Stimulated activated CD8-positive, alpha-beta memory T cell treated with anti-CD3 and anti-CD28 coated beads, Interleukin-2, amount 100 ng/mL, for 1 hour (primary cell): ENCODE data around the gene MRPL10.

Experiments
- DNase-seq, 2 donors: peaks; one replicate each; pipeline ENCODE4 v3.0.0-alpha.2; 2020; ENCODE audit warnings: low read depth in 2 of 2

MRPL10 gene

DNA sequence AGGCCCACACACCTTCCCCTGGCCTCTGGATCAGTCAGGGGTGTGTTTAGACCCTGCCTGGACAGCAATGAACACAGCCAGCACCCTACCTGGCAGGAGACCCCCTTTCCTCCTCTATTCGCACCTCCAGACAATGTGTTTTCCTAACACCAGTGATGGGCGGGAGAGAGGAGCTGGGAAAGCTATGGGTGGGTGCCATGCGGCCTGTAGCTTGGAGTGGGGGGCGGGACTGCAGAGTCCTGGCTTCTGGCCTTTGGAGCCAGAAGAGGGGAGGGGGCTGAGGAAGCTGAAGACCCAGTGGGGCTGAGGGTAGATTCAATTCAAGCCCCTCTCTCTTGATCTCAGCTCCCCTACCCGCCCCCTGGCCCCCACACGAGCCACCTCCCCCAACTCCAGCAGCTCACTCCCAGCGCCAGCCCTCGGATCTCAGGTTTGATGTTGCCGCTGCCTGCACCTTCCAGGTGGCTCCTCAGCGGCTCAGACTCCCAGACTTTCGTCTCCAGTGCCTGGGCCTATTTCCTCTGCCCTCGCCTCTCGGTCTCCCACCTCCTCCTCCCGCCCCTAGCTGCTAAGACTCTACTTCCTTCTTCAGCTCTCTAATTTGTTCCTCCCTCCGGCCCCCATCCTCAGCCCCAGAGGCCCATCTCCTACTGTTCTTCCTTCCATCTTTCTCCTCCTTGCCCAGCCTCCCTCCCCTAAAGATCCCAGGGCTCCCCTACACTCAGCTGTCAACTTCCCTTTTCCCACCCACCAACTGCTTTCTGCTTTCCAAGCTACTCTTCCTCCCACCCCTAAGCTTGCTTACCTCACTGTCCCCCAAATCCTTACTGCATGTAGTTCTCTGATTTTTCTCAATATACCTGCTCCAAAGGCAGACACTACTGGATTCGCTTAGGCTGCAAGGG, 26.5 kb upstream of the MRPL10 start:
- DNase-seq = no peak

GRCh38 chr17:47856830-47857229, 25.5 kb upstream of the MRPL10 start:
- no peak for DNase-seq

GRCh38 chr17:47855737-47856136, 24.4 kb upstream of the MRPL10 start:
- DNase-seq = no peak

GRCh38 chr17:47853616-47854015, 22.3 kb upstream of the MRPL10 start:
- no peak for DNase-seq

DNA sequence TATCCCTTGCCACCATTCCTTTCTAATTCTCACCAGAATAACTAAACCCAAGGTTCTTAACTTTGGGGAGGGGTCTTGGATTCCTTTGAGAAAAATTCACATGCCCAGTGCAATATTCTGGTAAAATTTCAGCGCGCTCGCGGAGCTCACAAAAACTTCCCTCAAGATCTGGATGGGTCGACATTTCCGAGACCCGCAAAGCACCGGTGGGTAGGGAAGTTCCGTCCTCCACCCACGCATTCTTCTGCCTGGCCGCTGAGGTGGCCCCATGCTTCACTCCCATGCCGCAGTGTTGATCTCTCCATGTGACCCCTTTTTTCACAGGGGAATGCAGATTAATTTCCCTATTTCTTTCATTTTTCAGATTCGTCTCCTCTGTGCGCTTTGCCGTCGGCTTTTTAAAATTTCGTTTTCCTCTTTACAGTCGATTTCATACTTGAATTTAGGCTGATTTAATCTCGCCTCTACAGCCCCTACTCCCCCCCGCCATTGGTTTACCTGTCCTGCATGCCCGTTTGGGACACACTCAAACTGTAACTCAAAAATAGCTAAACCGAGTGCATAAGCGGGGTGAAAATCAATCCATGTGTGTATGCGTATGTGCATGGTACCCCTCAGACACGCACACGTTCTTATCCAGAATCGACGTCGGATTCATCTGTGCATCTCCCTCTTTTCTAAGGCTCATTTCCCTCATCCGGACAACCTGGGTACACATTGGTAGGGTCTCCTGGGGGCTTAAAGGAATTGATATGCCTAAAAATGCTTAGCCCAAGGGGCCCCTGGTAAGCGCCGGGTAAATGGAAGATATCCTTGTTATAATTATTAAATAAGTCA, 21.0 kb upstream of the MRPL10 start:
- no peak for DNase-seq

DNA sequence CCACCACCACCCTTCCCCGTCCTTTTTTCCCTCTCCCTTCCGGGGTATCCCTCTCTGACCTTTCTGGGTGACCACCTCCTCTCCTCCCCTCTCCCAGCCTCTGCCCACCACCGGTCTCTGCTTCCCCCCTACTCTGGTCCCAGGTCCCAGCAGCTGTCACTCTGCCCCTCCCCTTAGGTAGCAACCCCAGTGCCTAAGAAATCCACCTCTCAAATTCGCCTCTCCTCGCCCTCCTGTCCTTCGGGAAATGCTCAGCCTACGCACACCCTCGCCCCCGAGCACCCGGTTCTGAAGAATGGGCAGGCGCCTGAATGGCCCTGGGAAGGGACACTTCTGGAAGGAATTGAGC, 20.4 kb upstream of the MRPL10 start:
- DNase-seq = no peak

- DNase-seq = peak; percentile 36 to 53
Observed at GRCh38 chr17:47850692-47851573, 19.6 kb upstream of the MRPL10 start, which contains the start of gene SP6. Gene SP6, minus strand, starts transcription at chr17:47851163. Its CDS starts 2,734 bp downstream, at chr17:47848429.

GRCh38 chr17:47850373-47850691, 19.0 kb upstream of the MRPL10 start:
- DNase-seq = no peak

DNA sequence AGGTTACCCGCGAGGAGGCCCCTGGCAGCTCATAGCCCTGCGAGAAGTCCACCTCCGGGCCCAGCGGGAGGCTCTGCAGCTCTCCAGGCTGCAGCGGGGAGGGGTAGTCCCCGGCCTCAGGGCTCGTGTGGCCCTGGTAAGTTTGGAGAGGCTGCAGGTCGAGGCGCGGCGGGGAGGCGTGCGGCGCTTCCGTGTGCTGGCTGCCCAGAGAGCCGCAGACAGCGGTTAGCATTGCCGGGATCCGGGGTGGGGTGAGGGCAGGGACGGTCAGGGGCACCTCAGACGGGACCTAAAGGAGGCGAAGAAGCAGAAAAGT, 16.8 kb upstream of the MRPL10 start:
- no peak for DNase-seq

DNA sequence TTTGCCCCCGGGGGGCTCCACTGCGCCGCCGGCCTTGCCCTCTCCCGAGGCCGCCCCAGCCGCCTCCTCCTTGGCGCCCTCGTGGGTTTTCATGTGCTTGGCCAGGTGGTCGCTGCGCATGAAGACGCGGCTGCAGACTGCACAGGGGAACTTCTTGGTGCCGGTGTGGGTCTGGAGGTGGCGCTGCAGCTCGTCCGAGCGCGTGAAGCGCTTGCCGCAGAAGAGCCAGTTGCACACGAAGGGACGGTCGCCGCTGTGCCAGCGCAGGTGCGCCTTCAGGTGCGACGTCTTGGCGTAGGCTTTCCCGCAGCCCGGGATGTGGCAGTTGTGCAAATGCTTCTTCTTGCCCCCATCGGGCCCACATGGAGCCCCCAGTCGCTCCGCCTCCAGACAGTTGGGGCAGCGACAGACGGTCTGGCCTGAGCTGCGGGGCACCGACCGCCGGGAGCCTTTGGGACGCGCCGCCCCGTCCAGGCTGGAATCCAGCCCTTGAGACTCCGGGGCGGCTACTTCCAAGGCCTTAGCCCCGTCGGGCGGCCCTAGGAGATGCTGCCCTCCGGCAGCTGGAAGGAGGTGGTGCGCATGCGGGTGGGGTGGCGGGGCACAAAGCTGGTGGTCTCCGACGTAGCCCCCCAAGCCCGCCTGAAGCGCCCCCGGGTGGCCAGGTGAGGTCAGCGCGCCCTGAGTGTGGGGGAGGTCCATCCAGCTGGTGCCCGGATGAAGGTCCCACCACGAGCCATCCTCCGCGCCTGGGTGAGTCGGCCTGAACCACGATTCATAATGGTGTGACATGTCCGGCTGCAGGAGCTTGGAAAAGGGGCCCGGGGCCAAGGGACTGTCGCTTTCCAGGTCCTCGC, 16.2 kb upstream of the MRPL10 start:
- no peak for DNase-seq

GRCh38 chr17:47846716-47847340, 15.5 kb upstream of the MRPL10 start:
- DNase-seq = no peak

DNA sequence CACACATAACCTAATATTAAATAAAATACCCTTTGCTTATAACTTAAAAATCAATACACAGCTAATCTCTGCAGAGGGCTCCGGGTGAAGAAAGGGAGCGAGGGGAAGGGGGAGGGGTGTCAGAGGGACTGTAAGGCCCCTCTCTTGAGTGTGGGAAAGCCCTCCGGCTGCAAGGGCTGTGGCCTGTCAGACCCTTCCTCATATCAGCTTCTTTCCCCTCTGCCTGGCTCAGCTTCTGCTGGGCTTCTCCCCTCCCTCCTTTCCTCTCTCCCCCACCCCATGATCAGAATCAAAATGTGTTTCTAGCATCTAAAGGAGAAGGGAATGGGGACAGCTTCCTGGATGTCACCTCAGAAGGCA, 14.4 kb upstream of the MRPL10 start:
- DNase-seq = no peak

DNA sequence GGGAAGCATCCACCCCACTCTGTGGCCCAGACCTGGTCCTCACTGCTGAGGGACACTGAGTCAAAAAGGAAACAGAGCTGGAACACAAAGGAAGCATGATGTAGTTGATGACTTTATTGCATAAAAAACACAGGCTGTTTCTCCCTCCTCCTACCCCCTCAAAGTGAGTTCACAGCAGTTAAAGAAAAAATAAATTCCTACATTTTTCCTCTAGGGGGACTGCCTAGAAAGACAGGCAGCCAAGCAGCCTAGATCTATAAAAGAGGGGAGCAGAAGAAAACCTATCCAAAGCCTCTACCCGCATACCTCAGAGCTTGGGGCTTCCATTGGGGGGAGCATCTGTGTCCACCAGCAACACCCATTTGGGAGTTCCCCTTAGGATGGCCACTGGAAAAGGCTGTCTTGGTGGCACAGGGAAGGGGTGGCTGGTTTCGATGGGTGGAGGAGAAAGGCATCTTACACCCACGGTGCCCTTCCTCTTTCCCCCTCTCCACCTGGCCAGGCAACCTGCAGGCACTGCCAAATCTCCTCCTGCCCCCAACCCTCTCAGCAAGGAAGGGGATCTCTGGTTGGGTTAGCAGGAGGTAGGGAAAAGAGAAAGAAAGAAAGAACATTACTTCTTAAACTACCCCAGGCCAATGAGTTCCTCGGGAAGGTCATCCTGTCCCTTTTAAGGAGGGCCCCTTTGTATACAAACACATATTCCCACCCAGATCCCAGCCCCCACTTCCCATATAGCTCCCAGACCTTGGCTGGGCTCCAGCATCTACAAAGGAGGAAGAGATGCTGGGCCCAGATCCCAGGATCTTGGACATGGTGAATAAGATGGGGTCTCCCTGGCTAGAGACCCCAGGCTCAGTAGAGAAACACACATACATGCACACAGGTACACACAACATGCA, 13.7 kb upstream of the MRPL10 start:
- no peak for DNase-seq

GRCh38 chr17:47844227-47844626, 12.9 kb upstream of the MRPL10 start:
- no peak for DNase-seq

DNA sequence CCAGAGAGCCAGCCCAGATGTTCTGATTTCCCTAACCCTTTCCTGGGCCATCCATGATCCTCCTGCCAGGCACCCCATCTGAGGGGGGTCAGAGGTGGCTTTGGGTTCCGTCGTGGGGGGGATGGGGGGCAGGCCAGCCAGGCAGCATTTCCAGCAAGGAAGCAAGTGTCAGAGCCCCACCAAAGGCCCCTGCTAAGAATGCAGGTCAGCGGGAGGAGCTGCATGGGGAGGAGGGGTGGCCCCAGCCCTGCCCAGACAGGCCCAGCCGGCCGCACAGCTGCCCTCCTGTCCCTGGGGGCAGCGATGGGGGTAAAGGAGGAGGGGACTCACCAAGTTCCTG, 12.0 kb upstream of the MRPL10 start:
- DNase-seq = no peak

DNA sequence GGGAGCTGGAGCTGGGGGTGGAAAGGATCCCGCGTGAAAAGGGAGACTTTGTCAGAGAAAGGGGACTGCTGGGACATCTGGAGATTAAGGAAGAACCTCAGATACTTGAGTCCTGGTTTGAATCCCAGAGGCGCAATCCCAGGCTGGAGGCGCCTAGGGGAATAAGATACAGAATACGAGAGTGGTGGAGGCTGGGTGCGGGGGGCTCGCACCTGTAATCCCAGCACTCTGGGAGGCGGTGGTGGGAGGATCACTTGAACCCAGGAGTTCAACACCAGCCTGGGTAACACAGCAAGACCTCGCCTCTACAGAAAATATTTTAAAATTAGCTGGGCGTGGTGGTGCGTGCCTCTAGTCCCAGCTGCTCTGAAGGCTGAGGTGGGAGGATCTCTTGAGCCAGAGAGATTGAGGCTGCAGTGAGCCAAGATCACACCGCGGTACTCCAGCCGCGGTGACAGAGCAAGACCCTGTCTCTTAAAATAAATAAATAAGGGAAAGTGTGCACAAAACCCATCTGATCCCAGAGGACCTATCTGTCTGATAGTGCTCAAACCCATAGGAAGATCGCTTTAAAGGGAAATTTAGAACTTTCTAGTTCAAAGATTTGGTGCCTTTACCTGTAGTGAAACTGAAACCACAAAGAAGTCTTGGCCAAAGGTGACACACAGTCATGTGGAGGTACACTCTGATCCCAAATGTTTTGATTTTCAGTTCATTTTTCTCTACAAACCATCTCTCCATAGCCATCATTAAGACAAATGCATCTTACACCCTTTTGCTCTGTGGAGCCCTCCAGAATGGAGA, 10.3 kb upstream of the MRPL10 start:
- DNase-seq = no peak

DNA sequence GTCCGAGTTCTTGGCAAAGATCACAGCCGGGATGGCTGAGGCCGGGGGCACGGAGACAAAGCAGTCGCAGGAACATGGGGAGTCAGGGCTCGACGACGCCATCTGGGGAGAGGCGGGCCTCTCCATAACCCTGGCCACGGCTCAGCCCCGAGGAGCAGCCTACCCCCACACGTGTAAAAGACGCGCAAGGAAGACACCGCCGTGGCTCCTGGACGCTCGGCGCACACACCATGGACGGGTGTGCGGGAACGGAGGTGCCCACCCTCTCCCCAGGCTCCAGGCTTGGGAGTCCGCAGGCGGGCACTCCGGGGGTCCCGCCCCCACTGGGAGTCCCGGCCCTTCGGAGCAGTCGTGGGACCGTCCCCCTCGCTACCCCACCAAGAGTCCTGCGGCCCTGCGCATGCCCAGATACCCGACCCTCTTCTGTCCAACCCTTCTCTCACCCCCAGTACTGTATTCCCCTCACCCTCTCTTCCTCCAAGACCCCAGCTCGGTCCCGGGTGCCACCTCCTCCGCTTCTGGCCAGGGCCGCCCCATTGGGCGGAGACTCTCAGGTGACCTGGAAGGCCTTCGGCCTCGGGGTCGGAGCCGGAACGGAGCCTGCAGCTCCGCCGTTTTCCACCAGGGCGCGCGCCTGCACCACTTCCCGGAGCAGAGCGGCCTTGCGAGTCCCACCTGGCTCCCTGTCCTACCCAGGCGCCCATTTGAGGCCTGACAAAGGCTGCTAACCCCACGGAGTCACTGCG, 9.6 kb upstream of the MRPL10 start, which contains the start of gene SCRN2:
TSS of gene SCRN2 (minus strand) at position 532 of the 746 bp plus-strand sequence. CDS start at position 102, 430 bp downstream.
- peak; percentile 73 to 75 for DNase-seq
